Hepatocyte (in vitro differentiated cells): ENCODE measurements around the gene RAB4B.

ENCODE experiments used
- EZH2 ChIP-seq: fragments of 200-600 bp; sonication (generic); IDR thresholded peaks from 2 replicates; pipeline ENCODE4 v1.6.1; 2016; ENCODE audit warnings: antibody characterized with exemption, mild to moderate bottlenecking, borderline replicate concordance
- EZH2phosphoT487 ChIP-seq: fragments of 200-600 bp; sonication (generic); IDR thresholded peaks from one replicate; pipeline ENCODE4 v1.6.1; 2018; ENCODE audit warnings: antibody characterized with exemption, mild to moderate bottlenecking, low read depth, moderate library complexity; ENCODE audit not compliant: unreplicated experiment, severe bottlenecking
- TF ChIP-seq, protein P1 (sequence below): fragments of 200-600 bp; sonication (generic); IDR thresholded peaks from 2 replicates; pipeline ENCODE4 v1.5.1; 2016; ENCODE audit warnings: antibody characterized with exemption, mild to moderate bottlenecking; ENCODE audit not compliant: poor library complexity

- TF ChIP-seq EZH2 (no peak), EZH2phosphoT487 (no peak)
- TF ChIP-seq, protein P1, sequence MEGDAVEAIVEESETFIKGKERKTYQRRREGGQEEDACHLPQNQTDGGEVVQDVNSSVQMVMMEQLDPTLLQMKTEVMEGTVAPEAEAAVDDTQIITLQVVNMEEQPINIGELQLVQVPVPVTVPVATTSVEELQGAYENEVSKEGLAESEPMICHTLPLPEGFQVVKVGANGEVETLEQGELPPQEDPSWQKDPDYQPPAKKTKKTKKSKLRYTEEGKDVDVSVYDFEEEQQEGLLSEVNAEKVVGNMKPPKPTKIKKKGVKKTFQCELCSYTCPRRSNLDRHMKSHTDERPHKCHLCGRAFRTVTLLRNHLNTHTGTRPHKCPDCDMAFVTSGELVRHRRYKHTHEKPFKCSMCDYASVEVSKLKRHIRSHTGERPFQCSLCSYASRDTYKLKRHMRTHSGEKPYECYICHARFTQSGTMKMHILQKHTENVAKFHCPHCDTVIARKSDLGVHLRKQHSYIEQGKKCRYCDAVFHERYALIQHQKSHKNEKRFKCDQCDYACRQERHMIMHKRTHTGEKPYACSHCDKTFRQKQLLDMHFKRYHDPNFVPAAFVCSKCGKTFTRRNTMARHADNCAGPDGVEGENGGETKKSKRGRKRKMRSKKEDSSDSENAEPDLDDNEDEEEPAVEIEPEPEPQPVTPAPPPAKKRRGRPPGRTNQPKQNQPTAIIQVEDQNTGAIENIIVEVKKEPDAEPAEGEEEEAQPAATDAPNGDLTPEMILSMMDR, result peak; percentile 13
These were observed 33.3 kb upstream of the RAB4B start for GRCh38 chr19:40744554-40745401.
